Activated CD8-positive, alpha-beta memory T cell treated with anti-CD3 and anti-CD28 coated beads, Interleukin-2, amount 50 U/mL, for 1 hour (primary cell): ENCODE results near the gene PHTF2.
"Not testable (repeated sequence)": the region's sequence is repeated elsewhere in the genome, so short reads cannot be mapped to it uniquely, and the experiment has no call there.

Source experiments
- DNase-seq: peaks from one replicate; pipeline ENCODE4 v3.0.0-alpha.2; 2020; ENCODE audit errors: extremely low read depth

PHTF2 gene

GRCh38 chr7:77798394-77799077 is at the start of gene PHTF2, which contains the start of gene TMEM60:
Gene PHTF2 (plus strand): TSS chr7:77798773.
Gene TMEM60 (minus strand): TSS chr7:77798434. CDS start chr7:77794373, 4,061 bp downstream.
- DNase-seq: peak; percentile 77

DNA sequence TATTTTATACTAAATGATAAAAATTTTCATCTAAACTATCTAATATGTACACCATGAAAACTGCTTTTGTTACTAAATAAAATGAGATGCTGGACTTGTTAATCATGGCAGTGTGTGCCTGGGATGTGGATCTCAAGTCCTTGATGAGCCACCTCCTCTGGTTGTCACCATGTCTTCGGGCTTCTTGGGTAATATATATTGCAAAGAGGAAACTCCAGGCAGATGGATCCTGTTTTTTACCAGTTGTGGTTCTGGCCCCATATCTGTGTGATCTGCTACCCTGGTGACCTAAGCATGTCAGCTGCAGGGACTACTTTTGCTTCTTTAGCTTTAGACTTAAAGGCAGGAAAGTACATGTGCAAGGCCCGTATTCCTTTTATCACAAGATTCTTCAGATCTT is 46.6 kb upstream of the PHTF2 start:
- DNase-seq: no peak

GRCh38 chr7:77753173-77753572 is 45.4 kb upstream of the PHTF2 start:
- no peak for DNase-seq

- no peak for DNase-seq
Measured at GRCh38 chr7:77757589-77757988, 41.0 kb upstream of the PHTF2 start.

DNA sequence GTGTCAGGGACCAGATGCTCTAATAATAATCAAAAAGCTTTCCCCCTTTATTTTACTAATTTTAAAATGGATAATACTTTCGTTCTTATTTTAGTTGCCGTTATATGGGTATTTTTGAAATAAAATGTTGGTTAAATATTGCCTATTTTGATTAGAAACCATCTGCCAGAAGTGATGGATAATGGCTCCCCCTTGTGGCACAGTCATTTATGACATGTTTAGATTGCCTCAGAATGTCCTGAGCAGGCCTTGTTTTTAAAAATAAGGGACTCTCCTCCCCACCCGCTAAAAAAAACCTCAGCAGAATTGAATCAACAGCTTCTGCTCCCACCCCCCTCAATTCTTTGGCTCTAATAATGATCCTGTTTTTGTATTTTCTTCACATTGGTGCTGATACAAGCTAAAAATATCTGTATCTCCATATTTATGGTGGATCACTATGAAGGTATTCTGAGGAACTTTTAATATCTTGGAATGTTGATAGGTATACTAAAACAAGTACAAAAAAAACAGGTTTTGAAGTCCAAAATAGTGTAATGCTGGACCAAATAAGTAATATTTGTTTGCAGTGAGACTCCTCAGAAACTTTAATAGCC is 39.2 kb upstream of the PHTF2 start:
- DNase-seq: peak; percentile 51

DNA sequence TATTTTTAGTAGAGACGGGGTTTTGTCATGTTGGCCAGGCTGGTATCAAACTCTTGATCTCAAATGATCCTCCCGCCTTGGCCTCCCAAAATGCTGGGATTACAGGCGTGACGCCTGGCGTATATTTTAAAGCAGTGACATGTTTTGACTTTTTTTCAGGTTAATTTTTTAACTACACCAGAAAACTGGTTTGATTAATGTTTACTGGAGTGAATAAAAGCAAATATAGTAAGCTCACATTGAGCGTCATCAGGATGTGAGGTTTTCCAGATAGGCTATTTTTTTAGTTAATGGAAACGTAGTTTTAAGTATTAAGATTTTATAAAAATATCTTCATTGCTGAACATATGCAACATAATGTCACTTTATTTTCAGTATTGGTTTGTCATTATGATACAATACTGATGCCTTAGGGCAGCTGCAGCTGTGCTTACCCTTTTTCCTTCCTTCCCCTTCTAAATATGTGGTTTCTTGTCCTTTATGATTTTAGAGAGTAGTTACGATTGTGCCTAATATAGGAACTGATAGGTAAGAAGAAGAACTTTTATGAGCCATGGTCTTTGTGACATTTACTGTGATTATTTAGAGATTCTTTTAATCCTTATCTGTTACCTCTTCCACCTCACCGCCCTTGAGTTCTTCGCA is 37.6 kb upstream of the PHTF2 start:
- no peak for DNase-seq

DNA sequence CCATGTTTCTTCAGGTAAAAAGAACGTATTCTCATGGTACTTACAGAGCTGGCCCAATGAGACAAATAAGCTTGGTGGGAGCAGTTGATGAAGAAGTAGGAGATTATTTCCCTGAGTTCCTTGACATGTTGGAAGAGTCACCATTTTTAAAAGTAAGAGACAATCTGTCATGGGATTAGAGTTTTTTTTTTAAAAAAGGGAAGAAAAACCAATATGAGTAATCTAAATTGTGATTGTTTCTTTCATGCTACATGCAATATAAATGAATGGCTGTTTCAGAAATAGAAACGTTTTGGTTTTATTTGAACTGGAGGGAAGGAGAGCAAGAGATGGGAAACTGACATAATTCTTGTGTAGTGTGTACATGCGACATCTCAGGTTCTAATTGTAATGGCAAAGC is 33.1 kb upstream of the PHTF2 start:
- DNase-seq: no peak

DNA sequence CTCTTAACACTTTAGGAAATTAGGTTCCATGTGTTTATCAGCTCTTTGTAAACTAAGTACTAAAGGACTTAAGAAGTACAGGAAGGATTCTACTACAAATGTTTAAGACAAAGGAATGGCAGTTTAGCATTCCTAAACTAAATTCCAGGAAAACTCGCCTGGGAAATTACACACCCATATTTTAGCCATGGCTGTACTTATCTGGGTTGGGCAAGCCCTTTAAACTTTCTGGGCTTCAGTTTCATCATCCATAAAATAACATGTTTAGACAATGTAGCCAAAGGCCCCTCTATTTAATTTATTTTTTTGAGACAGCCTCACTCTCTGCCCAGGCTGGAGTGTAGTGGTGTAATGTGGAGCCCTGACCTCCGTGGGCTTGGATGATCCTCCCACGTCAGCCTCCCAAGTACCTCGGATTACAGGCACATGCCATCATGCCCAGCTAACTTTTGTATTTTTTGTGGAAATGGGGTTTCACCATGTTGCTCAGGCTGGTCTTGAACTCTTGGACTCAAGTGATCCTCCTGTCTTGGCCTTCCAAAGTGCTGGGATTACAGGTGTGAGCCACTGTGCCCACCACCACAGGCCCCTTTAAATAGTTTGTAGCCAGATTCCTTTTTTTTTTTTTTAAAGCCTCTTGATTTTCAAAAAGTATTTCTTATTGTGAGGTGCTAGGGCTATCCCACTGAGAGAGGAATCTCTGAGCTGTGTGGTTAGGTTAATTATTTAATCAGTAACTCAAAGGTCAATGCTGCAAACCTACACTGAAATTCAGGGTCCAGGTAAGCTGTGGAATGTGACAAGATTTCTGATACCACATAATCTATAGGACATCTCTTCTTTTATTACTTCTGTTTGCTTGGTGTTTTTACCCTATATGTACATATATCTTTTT is 32.4 kb upstream of the PHTF2 start:
- no peak for DNase-seq

DNA sequence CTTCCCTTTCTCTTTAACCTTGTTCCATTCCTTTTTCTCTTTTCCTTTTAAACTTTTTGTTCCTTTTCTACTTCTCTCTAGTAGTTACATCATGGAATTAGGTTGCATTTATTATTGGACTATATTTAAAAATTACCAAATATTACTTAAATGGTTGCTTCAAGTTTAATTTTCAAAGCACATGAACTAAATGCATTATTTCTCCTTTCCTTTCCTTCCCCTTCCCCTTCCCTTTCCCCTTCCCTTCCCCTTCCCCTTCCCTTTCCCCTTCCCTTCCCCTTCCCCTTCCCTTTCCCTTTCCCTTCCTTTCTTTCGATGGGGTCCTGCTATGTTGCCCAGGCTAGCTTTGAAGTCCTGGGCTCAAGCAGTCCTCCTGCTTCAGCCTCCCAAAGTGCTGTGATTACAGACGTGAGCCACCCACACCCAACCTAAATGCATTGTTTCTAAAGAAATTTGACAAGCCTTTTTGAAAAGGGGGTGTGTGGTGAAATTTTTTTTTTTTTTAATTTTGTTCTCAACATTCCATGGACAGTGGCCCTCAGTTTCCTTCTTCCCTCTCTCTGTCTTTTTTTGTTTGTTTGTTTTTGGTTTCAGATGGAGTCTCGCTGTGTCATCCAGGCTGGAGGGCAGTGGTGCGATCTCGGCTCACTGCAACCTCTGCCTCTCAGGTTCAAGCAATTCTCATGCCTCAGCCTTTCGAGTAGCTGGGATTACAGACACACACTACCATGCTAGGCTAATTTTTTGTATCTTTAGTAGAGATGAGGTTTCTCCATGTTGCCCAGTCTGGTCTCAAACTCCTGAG is 31.6 kb upstream of the PHTF2 start:
- DNase-seq: no peak

- no peak for DNase-seq
Measured at GRCh38 chr7:77770316-77770715, 28.3 kb upstream of the PHTF2 start.

- DNase-seq: no peak
Measured at GRCh38 chr7:77771901-77772300, 26.7 kb upstream of the PHTF2 start.

GRCh38 chr7:77778535-77778934 is 20.0 kb upstream of the PHTF2 start:
- no peak for DNase-seq

- DNase-seq: no peak
Measured at GRCh38 chr7:77782383-77782782, 16.2 kb upstream of the PHTF2 start.

GRCh38 chr7:77783111-77783510 is 15.5 kb upstream of the PHTF2 start:
- no peak for DNase-seq

DNA sequence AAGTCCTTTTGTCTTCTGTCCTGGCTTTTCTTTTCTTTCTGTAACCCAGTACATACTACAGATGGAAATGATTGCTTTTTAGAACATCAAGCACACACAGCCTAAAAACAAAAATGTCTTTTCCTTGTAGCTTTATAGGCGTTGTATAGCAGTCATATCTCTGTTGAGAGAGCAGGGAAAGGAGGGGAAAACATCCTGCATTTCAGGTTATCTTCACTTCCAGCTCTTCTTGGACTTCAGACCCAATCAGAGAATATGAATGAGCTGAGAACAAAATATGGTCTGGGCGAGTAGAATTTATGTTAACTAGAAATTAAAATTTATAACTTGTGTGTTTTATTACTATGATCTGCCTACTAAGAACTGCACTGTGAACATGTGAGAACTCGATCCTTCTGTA is 15.0 kb upstream of the PHTF2 start:
- no peak for DNase-seq

DNA sequence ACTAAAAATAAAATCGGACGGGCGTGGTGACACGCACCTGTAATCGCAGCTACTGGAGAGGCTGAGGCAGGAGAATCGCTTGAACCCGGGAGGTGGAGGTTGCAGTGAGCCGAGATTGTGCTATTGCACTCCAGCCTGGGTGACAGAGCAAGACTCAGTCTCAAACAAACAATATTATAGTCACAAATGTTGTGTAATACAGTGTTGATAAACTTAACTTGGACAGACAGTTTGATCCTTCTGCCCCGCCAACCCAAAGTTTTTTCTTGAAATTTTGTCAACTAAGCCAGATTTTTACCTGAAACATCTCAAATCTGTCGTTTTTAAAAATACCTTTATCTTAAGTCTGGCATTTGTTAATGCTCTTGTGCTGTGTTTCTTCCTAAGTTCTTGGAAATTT is 14.1 kb upstream of the PHTF2 start:
- DNase-seq: not testable (repeated sequence)

DNA sequence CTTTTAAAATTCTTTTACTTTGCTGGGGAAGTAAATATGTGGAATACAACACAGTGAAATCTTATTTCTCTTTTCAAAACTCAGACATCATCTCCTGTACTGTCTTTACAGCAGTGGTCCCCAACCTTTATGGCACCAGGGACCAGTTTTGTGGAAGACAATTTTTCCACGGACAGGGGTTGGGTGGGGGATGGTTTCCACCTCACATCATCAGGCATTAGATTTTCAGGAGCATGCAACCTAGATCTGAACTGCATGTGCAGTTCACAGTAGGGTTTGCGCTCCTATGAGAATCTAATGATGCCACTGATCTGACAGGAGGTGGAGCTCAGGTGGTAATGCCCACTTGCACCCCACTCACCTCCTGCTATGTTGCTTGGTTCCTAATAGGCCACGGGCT is 12.6 kb upstream of the PHTF2 start:
- no peak for DNase-seq

DNA sequence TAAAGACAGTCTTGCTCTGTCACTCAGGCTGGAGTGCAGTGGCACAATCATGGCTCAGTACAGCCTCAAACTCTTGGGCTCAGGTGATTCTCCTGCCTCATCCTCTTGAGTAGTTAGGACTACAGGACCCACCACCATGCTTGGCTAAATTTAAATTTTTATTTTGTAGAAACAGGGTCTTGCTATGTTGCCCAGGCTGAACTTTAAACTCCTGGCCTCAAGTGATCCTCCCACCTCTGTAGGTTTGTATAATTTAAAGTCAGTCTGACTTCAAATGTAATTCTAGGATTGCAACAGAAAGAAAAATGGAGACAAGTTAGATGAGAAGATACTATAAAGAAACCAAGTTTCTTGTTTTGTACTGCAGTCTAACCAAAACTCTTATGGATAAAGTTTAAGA is 11.8 kb upstream of the PHTF2 start:
- no peak for DNase-seq

- DNase-seq: no peak
Measured at GRCh38 chr7:77788327-77788902, 10.2 kb upstream of the PHTF2 start.

DNA sequence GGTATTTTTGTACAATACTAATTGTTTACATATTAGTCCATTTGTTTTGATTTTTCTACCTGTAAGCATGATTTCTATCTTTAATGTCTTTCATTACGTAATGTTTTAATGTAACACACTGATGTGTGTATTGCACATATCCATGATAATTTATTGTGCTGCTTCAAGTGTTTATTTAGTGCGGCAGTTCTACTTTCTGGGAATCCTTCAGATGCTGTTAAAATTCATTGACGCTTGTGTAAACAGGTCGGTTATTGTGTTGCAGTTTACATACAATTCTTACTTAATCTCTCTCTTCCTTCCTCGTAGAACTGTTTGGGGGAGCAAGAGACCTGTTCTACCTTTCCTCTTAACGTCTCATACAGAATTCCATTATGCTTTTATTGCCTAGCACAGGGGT is 7.2 kb upstream of the PHTF2 start:
- no peak for DNase-seq

DNA sequence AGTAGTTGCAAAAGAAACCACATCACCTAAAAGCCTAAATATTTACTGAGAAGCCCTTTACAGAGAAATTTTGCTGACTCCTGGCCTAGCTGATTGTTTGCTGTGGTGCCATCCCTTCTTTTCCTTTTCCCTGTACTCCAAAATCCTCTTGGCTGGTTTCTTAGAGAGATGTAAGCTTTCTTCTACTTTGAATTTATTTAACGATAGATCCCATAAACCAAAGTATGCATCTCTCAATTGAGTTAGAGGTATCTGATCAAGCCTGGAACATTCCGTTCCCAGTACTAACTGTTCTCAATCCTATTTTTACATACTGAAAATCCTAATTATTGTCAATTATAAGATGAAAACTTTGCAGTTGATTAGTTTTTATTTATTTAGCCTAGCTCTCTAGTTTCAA is 6.6 kb upstream of the PHTF2 start:
- DNase-seq: no peak
